Right cardiac atrium (tissue), 5 donors: Measurements from ENCODE around the gene CYTH2. TPM values are rescaled to one million over a fixed set of nuclear protein-coding genes. Genes with fewer than 3 reads are reported as not detected.
"Not testable (repeated sequence)": the region's sequence is repeated elsewhere in the genome, so short reads cannot be mapped to it uniquely, and the experiment has no call there.

Experiments used
- ATAC-seq, 2 donors: fragments of 200-7000 bp; cut with Tn5 transposase; one replicate each; pipeline versions ENCODE4 v1.8.0 to v1.9.1; 2020; ENCODE audit warnings: moderate library complexity in 2 of 2, mild to moderate bottlenecking in 1 of 2
- DNase-seq, 3 donors: peaks; one replicate each; pipeline ENCODE4 v3.0.0-alpha.2; 2020
- H3K27ac ChIP-seq: one replicate; pipeline ENCODE4 v1.5.1; 2013; ENCODE audit warnings: mild to moderate bottlenecking, low read length, control low read depth, moderate library complexity
- H3K27me3 ChIP-seq: one replicate; pipeline ENCODE4 v1.6.1; 2013; ENCODE audit not compliant: control insufficient read depth, insufficient read depth
- H3K4me1 ChIP-seq: one replicate; pipeline ENCODE4 v1.6.1; 2013; ENCODE audit warnings: low read length; ENCODE audit not compliant: control insufficient read depth, insufficient read depth
- H3K4me3 ChIP-seq: one replicate; pipeline ENCODE4 v1.5.1; 2013; ENCODE audit warnings: low read length, control low read depth
- H3K9me3 ChIP-seq: one replicate; pipeline ENCODE4 v1.6.1; 2013; ENCODE audit warnings: low read length; ENCODE audit not compliant: control insufficient read depth
- WGBS: extraction: QIAGEN DNeasy Blood & Tissue Kit; methylation state at CpG from one replicate; pipeline ENCODE4 v1.1.7; 2013; 5-methylcytosine and 5-hydroxymethylcytosine counted together
- intact Hi-C, 4 donors: fragments of 100-400 bp; cut with DNase I; formaldehyde crosslinking; loops; one replicate each; pipeline versions ENCODE4 v1.11.0 to v1.14.0; 2022 to 2023
- polyA plus RNA-seq: library from polyadenylated mRNA; stranded (reverse); fragments of 200-250 nt; gene quantifications from one replicate; pipeline ENCODE4 v1.2.3, GENCODE V29; 2013
- total RNA-seq, 4 donors: library from RNA; stranded (reverse); fragmentation: NEBNext Ultra II Directional; extraction: Animal tissue kit (Norgen Biotek cat#: 25700); gene quantifications; one replicate each; pipeline ENCODE4 v1.2.1, GENCODE V29; 2021
- donor health status: healthy with polysubstance abuse.
- donor health status: DM: no; HTN: yes; CAD: no.
- donor health status: DM: no; HTN: no; CAD: no.
- donor health status: DM: no; HTN: yes; CAD: no; lungs with severe emphysema.
- donor health status: DM: yes; HTN: yes; CAD: no.

Gene CYTH2
- total and polyA plus RNA-seq, 5 donors, result 26.0 to 35.0 (median 28.5) TPM

DNA sequence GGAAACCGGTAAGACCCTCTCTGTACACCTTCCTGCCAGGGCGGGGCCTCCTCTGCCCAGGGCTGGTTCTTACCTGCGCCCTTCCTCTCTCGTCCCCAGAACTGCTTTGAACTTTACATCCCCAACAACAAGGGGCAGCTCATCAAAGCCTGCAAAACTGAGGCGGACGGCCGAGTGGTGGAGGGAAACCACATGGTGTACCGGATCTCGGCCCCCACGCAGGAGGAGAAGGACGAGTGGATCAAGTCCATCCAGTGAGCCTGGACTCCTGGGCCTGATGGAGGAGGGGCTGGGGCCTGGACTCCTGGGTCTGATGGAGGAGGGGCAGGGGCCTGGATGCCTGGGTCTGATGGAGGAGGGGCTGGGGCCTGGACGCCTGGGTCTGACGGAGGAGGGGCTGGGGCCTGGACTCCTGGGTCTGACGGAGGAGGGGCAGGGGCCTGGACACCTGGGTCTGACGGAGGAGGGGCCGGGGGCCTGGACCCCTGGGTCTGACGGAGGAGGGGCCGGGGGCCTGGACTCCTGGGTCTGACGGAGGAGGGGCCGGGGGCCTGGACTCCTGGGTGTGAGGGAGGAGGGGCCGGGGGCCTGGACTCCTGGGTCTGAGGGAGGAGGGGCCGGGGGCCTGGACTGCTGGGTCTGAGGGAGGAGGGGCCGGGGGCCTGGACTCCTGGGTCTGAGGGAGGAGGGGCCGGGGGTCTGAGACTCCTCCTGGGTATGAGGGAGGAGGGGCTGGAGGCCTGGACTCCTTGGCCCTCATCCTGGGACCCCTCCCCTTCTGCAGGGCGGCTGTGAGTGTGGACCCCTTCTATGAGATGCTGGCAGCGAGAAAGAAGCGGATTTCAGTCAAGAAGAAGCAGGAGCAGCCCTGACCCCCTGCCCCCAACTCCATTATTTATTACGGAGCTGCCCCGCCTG lies 9.4 kb downstream of the CYTH2 start:
- no peak overlapping the region for H3K4me3 ChIP-seq
- DNase-seq (peak in 2 of 3 donors; percentile 53 to 62), ATAC-seq (no peak)
- no peaks in the 10 kb centered on the region for H3K27me3 ChIP-seq
- intact Hi-C loops, result no loop called here
- no peaks in the 10 kb centered on the region for H3K9me3 ChIP-seq
- no peak overlapping the region for H3K27ac ChIP-seq
- 83% methylated on average over 29 of the region's 29 CpGs for WGBS
- H3K4me1 ChIP-seq, result peaks cover 3% of the 10 kb centered on the region

DNA sequence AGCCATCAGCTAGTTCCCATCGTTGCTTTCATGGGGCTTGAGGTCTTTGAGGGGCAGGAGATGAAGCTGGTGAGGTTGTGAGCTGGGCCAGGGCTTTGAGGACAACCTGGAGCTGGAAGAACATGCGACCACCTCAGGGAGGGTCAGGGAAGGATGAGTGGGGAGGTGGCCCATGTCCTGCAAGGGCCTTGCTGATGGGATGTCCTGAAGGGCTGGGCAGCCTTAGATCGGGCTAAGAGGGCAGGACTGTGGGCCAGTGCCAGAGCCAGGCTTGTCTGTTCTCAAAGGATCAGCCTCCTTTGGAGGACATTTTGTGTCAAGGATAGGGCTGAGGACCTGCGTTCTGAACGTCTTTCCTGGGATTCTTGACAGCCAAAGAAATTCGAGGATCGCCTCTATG lies 10.5 kb downstream of the CYTH2 start:
- ATAC-seq, result peak; percentile 12 to 18
- intact Hi-C loops, result no loop called here
- peak in 2 of 3 donors; percentile 52 to 54 for DNase-seq
- no peaks in the 10 kb centered on the region for H3K9me3 ChIP-seq
- H3K27me3 ChIP-seq, result no peaks in the 10 kb centered on the region
- peak overlapping the region; percentile 90 for H3K27ac ChIP-seq
- H3K4me1 ChIP-seq, result peaks cover 3% of the 10 kb centered on the region
- 70% methylated on average over 7 of the region's 7 CpGs for WGBS
- no peak overlapping the region for H3K4me3 ChIP-seq

DNA sequence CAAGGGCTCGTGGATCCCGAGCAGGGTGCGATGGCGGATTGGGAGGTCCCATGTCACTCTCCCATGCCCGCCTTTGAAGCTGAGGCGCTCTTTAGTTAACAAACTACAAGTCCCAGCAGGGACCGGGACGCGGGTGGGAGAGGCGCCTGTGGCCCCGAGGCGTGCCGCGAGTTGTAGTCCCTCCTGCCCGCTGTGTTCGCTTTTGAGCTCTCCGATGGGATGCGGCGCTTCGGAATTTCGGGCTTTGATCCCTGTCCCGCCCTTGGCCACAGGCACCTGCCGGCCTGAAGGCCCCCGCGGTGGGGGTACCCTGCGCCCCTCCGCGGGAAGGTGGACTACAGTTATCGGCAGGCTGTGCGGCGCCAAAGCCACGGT lies 11.0 kb downstream of the CYTH2 start:
- Histone ChIP-seq H3K4me1 (peaks cover 3% of the 10 kb centered on the region), H3K27ac (peak overlapping the region; percentile 90), H3K9me3 (no peaks in the 10 kb centered on the region), H3K4me3 (peak overlapping the region; percentile 59), H3K27me3 (no peaks in the 10 kb centered on the region)
- DNase-seq (peak; percentile 71 to 91 (median 90)), ATAC-seq (peak; percentile 77 to 81)
- intact Hi-C loops, result no loop called here
- 13% methylated on average over 32 of the region's 32 CpGs for WGBS

DNA sequence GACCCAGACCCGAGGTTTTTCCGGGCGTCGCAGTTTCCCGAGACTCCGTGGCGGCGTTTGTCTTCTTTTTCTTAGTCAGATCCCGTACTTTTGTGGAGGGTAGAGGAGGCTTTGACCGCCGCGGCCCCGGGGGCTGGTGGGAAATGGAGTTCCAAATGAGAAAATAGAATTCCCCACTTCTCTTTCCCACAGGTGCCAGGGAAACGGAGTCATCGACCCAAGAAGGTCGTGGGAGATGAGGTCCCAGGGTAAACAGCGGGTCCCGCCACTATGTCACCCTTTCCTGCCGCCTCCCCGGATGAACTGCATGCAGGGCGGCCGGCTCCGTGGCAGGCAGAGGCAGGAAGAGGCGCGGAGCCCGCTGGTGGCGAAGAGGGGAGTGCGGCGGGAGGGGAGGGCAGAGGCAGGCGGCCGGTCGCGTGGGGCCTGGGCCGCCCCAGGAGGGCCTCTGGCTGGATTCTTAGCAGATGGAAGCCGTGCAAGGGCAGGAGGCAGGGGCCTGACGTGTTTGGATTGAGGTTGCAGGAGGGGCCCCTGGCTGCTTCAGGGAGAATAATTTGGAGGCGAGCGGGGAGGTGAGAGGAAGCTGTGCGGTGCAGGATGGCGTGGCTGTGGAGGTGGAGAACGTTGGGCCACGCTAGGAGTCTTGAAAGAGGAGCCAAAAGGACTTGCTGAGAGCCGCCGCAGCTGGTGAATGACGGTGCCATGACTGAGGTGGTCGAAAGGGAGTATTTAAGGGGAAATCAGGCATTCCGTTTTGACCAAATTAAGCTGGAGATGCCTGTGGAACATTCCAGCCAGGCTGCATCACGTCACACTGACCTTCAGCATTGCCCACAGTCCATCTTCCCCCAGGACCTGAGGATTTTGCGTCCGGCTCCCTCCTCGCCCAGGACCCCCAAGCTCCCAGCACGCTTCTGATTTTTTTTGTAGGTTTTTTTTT lies 11.7 kb downstream of the CYTH2 start:
- WGBS, result 11% methylated on average over 52 of the region's 52 CpGs
- peak in 2 of 3 donors; percentile 84 to 88 for DNase-seq
- peaks cover 3% of the 10 kb centered on the region for H3K4me1 ChIP-seq

DNA sequence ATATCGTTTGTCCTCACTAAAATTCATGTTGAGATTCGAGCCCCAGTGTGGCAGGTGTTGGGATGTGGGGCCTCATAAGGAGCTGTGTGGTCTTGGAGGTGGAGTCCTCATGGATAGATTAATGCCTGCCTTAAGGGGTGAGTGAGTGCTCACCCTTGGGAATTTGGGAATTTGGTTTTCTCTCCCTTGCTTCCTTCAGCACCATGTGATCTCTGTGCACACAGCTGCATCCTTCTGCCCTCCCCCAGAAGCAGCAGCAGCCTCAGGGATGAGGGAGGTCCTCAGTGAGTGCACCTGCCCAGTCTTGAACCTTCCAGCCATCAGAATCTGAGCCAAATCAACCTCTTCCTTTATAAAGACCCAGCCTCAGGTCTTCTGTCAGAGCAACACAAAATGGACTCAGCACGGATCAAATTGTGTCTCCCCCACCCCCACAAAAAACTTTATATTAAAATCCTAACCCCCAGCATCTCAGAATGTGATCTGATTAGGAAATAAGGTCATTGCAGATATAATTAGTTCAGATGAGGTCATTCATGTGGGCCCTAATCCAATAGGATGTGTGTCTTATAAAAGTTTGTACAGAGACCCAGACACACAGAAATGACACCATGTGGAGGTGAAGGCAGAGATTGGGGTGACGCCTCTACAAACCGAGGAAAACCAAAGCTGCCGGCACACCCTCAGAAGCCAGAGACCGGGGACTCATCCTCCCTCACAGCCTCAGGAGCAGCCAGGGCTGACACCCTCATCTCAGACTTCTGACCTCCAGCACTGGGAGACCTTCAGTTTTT lies 12.9 kb downstream of the CYTH2 start:
- Histone ChIP-seq H3K9me3 (no peaks in the 10 kb centered on the region), H3K4me1 (peaks cover 3% of the 10 kb centered on the region), H3K27me3 (no peaks in the 10 kb centered on the region), H3K27ac (no peak overlapping the region), H3K4me3 (no peak overlapping the region)
- DNase-seq (peak in 1 of 3 donors; percentile 16), ATAC-seq (no peak)
- intact Hi-C loops, result no loop called here
- WGBS, result 54% methylated on average over 7 of the region's 7 CpGs

More for the DNA sequence above, 11.7 kb downstream of the CYTH2 start:
- Histone ChIP-seq H3K27ac (peak overlapping the region; percentile 90), H3K4me3 (peak overlapping the region; percentile 59), H3K27me3 (no peaks in the 10 kb centered on the region), H3K9me3 (no peaks in the 10 kb centered on the region)
- intact Hi-C loops, result no loop called here
- ATAC-seq, result peak; percentile 71 to 73

DNA sequence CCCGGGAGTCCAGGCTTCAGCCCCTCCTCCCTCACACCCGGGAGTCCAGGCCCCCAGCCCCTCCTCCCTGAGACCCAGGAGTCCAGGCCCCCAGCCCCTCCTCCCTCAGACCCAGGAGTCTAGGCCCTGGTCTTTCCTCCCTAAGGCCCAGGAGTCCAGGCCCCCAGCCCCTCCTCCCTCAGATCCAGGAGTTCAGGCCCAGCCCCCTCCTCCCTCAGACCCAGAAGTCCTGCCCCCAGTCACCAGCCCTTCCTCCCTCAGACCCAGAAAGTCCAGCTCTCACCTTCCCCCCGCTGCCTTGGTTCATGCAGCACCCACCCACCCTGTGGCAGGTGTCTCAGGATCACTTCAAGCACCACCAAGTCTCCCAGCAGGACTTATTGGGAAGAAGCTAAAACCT lies 14.1 kb downstream of the CYTH2 start:
- Histone ChIP-seq H3K4me3 (no peak overlapping the region), H3K27ac (no peak overlapping the region), H3K27me3 (no peaks in the 10 kb centered on the region), H3K4me1 (peaks cover 3% of the 10 kb centered on the region), H3K9me3 (no peaks in the 10 kb centered on the region)
- intact Hi-C loops, result no loop called here
- DNase-seq, result peak in 2 of 3 donors; percentile 49
- no peak for ATAC-seq
- 45% methylated on average over 3 of the region's 3 CpGs for WGBS

DNA sequence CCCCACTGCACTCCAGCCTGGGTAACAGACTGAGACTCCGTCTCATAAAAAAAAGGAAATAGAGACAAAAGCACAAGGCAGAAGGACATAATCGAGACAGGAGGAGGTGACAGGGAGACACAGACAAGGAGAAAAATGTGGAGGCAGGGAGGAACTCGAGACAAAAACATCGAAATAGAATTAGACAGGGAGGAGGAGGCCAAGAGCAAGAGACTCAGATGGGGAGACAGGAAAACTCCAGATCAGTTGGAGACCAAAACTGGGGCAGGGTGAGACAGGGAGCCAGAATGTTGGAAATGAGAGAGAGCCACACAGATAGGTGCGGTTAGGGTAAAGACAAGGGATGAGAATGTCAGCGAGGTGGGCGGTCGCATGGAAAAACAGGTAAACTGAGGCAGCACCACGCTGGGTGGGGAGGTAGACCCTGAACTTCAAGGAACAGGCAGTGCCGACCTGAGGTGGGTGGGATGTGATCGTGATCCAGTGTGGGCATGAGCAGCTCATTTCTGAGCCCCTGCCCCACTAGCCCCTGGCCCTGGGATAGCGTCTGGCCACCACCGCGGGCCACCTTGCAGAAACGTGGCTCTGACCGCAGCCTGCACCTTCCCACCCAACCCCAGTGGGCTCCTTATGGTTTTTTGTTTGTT lies 15.2 kb downstream of the CYTH2 start:
- no peak overlapping the region for H3K27ac ChIP-seq
- DNase-seq, result peak in 1 of 3 donors; percentile 49
- 78% methylated on average over 16 of the region's 16 CpGs for WGBS
- no peak for ATAC-seq
- intact Hi-C loops, result no loop called here
- peaks cover 3% of the 10 kb centered on the region for H3K4me1 ChIP-seq
- H3K4me3 ChIP-seq, result no peak overlapping the region
- no peaks in the 10 kb centered on the region for H3K9me3 ChIP-seq
- no peaks in the 10 kb centered on the region for H3K27me3 ChIP-seq

DNA sequence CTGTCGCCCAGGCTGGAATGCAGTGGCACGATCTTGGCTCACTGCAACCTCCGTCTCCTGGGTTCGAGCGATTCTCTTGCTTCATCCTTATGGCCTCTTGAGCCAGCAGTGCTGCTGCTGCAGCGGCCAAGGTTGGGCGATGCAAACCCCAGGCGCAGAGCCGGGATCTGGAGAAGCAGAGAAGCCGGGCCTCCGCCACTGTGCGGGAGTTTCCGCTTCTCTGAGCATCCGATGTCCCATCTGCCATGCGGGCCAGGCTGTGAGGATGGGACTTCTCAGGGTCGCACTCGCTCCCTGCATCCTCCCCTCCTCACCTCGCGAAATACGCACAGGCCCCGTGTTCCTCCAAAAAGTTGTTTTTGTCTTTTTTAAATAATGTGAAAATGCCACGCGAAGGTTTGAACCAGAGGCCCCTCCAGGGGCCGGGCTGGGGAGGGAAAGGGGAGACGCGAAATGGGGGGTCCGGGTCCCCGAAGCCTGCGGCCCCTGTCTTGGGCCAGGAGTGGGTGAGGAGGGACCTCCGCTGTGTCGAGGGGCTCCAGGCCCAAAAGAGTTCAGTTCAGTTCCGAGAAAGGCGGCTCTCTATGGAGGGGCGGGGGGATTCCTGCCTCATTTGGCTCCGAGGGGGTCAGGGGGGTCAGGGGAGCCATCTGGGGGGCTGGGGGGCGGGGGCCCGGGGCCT lies 15.9 kb downstream of the CYTH2 start:
- no peaks in the 10 kb centered on the region for H3K9me3 ChIP-seq
- no peak for ATAC-seq
- no peak overlapping the region for H3K27ac ChIP-seq
- peaks cover 3% of the 10 kb centered on the region for H3K4me1 ChIP-seq
- intact Hi-C loops, result loop anchor here in 1 of 4 donors (5.0 kb wide), 1 partner anchor 102 kb away; no protein-coding TSS in a partner anchor
- 81% methylated on average over 37 of the region's 37 CpGs for WGBS
- no peaks in the 10 kb centered on the region for H3K27me3 ChIP-seq
- H3K4me3 ChIP-seq, result no peak overlapping the region
- DNase-seq, result peak in 1 of 3 donors; percentile 52

DNA sequence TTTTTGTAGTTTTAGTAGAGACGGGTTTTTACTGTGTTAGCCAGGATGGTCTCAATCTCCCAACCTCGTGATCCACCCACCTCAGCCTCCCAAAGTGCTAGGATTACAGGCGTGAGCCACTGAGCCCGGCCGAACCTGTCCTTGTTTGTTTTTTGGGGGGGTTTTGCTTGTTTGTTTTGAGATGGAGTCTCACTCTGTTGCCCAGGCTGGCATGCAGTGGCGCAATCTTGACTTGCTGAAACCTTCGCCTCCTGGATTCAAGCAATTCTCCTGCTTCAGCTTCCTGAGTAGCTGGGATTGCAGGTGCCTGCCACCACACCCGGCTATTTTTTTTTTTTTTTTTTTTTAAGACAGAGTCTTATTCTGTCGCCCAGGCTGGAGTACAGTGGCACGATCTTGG lies 17.5 kb downstream of the CYTH2 start:
- WGBS, result 89% methylated on average over 10 of the region's 10 CpGs
- not testable (repeated sequence) for H3K4me3 ChIP-seq

More for the DNA sequence above, 17.5 kb downstream of the CYTH2 start:
- DNase-seq, result peak in 1 of 3 donors; percentile 35
- not testable (repeated sequence) for H3K4me1 ChIP-seq, ATAC-seq, H3K27ac ChIP-seq, H3K27me3 ChIP-seq, H3K9me3 ChIP-seq
- intact Hi-C loops, result loop anchor here in 1 of 4 donors (5.0 kb wide), 1 partner anchor 101 kb away; no protein-coding TSS in a partner anchor
